ENCODE data around the gene OMP. TPM values are rescaled to one million over a fixed set of nuclear protein-coding genes. Genes with fewer than 3 reads are reported as not detected.

Gene OMP
- total and polyA plus RNA-seq, 7 donors, result 0.32 TPM; not detected in 6

DNA sequence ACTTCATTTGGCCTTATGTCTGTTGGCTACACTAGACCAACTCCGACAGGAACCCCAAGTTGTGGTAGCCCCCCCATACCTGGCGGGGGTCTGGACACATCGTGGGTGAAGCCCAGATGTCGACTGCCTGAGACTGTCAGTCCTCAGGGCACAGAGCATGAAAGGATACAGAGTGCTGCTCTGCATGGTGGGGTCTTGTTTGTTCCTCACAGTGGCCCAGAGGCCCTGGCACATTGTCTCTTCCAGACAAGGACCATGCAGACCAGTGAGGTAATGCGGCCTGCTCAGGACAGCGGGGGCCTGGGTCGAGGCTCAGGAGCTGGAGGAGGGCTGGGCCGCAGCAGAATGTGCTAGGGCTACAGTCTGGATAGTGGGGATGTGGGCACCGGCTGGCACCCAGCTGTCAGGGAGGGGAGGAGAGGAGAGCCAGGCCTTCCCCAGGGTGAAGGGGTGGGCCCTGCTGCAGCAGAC lies 21.2 kb upstream of the OMP start:
- H3K4me1 ChIP-seq, result peaks cover 3% of the 10 kb centered on the region
- H3K9me3 ChIP-seq, result peaks cover 3% of the 10 kb centered on the region
- no peaks in the 10 kb centered on the region for H3K27me3 ChIP-seq (ENCODE audit: insufficient read depth in 3 of 3, low read length in 2 of 3)
- no peak for TF ChIP-seq CTCF (IDR thresholded peaks at IDR 0.05)
- H3K27ac ChIP-seq, result no peak overlapping the region
- ATAC-seq, result no peak
- H3K4me3 ChIP-seq, result no peak overlapping the region
- DNase-seq, result peak in 1 of 2 donors; percentile 39
- intact Hi-C loops (cut with DNase I), result no loop called here
- WGBS, 3 donors, result 69 to 83% (median 70%) methylated on average over 9 of the region's 9 CpGs
- H3K36me3 ChIP-seq (ENCODE audit: insufficient read depth in 1 of 2, low read depth in 1 of 2), result no peaks in the 10 kb centered on the region

GRCh38 chr11:77081976-77082836 lies 20.4 kb upstream of the OMP start:
- DNase-seq (peak; percentile 16 to 23), ATAC-seq (peak in 2 of 4 donors; percentile 17 to 33)
- WGBS, 3 donors, result 57 to 66% (median 59%) methylated on average over 10 to 11 of the region's 11 CpGs
- no peak for TF ChIP-seq CTCF (IDR thresholded peaks at IDR 0.05)
- intact Hi-C loops (cut with DNase I), result no loop called here
- H3K4me3 ChIP-seq, result no peak overlapping the region
- no peaks in the 10 kb centered on the region for H3K27me3 ChIP-seq (ENCODE audit: insufficient read depth in 3 of 3, low read length in 2 of 3)
- peak overlapping the region; percentile 30 for H3K27ac ChIP-seq
- peaks cover 3% of the 10 kb centered on the region for H3K9me3 ChIP-seq
- H3K4me1 ChIP-seq, result peaks cover 3% of the 10 kb centered on the region
- no peaks in the 10 kb centered on the region for H3K36me3 ChIP-seq (ENCODE audit: insufficient read depth in 1 of 2, low read depth in 1 of 2)

DNA sequence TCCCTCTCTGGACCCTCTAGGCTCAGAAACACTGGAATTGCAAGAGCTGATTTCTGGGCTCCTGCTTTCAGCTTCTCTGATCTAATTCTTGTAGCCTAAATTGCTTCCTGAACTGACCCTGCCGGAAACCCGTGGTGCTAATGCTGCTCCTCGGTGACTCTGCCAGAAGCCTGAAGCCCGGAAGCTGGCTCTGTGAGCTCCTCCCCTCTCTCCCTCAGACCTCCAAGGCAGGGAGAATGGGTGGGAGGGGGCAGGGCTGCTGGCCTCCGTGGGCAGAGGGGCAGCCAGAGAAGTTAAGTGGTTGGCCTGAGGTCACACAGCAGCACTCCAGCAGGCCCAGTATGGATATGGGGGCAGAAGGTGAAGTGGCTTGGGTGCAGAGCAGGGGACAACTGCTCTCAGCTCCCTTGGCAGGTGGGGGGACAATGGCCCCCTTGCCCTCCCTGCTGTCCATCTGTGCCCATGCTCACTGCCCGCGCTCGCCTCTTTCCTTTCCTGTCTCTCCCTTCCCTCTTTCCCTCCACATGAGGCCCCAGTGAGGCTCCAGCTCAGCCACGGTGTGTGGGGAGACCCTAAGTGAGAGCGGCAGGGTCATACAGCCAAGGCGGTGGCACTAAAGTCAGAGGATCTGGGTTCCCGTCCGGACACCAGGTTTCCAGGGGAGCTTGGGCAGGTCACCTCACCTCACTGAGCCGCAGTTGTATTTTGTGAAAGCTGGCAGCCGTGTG lies 19.6 kb upstream of the OMP start:
- TF ChIP-seq CTCF (IDR thresholded peaks at IDR 0.05), result no peak
- intact Hi-C loops (cut with DNase I), result no loop called here
- Histone ChIP-seq H3K9me3 (peaks cover 3% of the 10 kb centered on the region), H3K27me3 (ENCODE audit: insufficient read depth in 3 of 3, low read length in 2 of 3) (no peaks in the 10 kb centered on the region), H3K27ac (peak overlapping the region; percentile 30), H3K4me1 (peaks cover 3% of the 10 kb centered on the region), H3K36me3 (ENCODE audit: insufficient read depth in 1 of 2, low read depth in 1 of 2) (no peaks in the 10 kb centered on the region), H3K4me3 (no peak overlapping the region)
- ATAC-seq (peak; percentile 15 to 73 (median 54)), DNase-seq (peak; percentile 61 to 78)
- 64 to 73% (median 71%) methylated on average over 15 of the region's 15 CpGs for WGBS, 3 donors

DNA sequence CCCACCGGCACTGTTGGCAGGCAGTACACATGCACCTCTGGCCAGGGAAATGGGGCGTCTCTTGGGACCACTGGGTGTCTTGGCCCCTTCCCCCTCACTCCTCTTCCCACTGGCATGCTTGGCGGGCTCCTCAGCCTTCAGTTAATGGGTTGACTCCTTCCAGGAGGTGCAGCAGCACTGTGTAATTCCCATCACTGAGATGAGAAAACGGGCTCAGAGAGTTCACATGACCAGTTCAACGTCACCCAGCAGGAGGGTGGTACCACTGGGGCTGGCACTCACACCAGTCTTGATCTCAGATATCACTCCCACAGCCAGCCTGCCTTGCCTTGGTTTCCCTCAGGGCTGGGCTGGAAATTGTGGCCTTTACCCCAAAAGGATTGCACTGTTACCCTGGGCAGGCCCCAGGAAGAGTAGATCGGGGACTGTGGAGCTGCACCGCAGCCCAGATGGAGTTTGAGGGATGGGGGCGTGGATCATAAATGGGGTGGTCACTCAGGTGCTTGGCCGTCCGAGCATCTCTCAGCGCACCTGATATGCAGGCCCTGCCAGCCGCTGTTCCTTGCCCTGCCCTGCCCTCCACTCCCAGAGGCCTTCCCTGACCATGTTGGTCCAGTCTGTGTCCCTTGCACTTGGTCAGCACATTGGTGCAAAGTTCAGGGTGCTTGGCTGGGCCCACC lies 18.9 kb upstream of the OMP start:
- DNase-seq, result peak in 1 of 2 donors; percentile 25
- 83 to 91% (median 86%) methylated on average over 12 of the region's 12 CpGs for WGBS, 3 donors
- Histone ChIP-seq H3K4me1 (peaks cover 3% of the 10 kb centered on the region), H3K9me3 (peaks cover under 1% of the 10 kb centered on the region), H3K27me3 (ENCODE audit: insufficient read depth in 3 of 3, low read length in 2 of 3) (no peaks in the 10 kb centered on the region), H3K36me3 (ENCODE audit: insufficient read depth in 1 of 2, low read depth in 1 of 2) (no peaks in the 10 kb centered on the region), H3K4me3 (no peak overlapping the region), H3K27ac (no peak overlapping the region)
- no peak for ATAC-seq
- no peak for TF ChIP-seq CTCF (IDR thresholded peaks at IDR 0.05)
- intact Hi-C loops (cut with DNase I), result no loop called here

Measured in psoas muscle (tissue), 8 donors.